ENCODE measurements around the gene ADAMTS17.

Gene ADAMTS17

GRCh38 chr15:100198442-100198841 is 143.3 kb downstream of the ADAMTS17 start:
- DNase-seq (ENCODE audit: low read depth), result no peak

GRCh38 chr15:100196326-100197058 is 145.3 kb downstream of the ADAMTS17 start:
- no peak for DNase-seq (ENCODE audit: low read depth)

- no peak for DNase-seq (ENCODE audit: low read depth)
These were observed 146.8 kb downstream of the ADAMTS17 start for GRCh38 chr15:100194996-100195395.

GRCh38 chr15:100193277-100193860 is 148.4 kb downstream of the ADAMTS17 start:
- DNase-seq (ENCODE audit: low read depth), result no peak

GRCh38 chr15:100192097-100193080 is 149.4 kb downstream of the ADAMTS17 start:
- DNase-seq (ENCODE audit: low read depth), result no peak

- DNase-seq (ENCODE audit: low read depth), result no peak
These were observed 150.6 kb downstream of the ADAMTS17 start for GRCh38 chr15:100191161-100191560.

GRCh38 chr15:100190675-100191074 is 151.1 kb downstream of the ADAMTS17 start:
- DNase-seq (ENCODE audit: low read depth), result no peak

GRCh38 chr15:100189849-100190248 is 151.9 kb downstream of the ADAMTS17 start:
- DNase-seq (ENCODE audit: low read depth), result peak; percentile 4

GRCh38 chr15:100189319-100189718 is 152.5 kb downstream of the ADAMTS17 start:
- no peak for DNase-seq (ENCODE audit: low read depth)

GRCh38 chr15:100187677-100188076 is 154.1 kb downstream of the ADAMTS17 start:
- DNase-seq (ENCODE audit: low read depth), result no peak

GRCh38 chr15:100186960-100187359 is 154.8 kb downstream of the ADAMTS17 start:
- DNase-seq (ENCODE audit: low read depth), result no peak

GRCh38 chr15:100186366-100186765 is 155.4 kb downstream of the ADAMTS17 start:
- no peak for DNase-seq (ENCODE audit: low read depth)

- no peak for DNase-seq (ENCODE audit: low read depth)
These were observed 157.8 kb downstream of the ADAMTS17 start for GRCh38 chr15:100183921-100184495.

- no peak for DNase-seq (ENCODE audit: low read depth)
These were observed 160.9 kb downstream of the ADAMTS17 start for GRCh38 chr15:100180921-100181320.

GRCh38 chr15:100175406-100176114 is 166.2 kb downstream of the ADAMTS17 start:
- DNase-seq (ENCODE audit: low read depth), result no peak

- no peak for DNase-seq (ENCODE audit: low read depth)
These were observed 166.9 kb downstream of the ADAMTS17 start for GRCh38 chr15:100174904-100175275.

- no peak for DNase-seq (ENCODE audit: low read depth)
These were observed 167.4 kb downstream of the ADAMTS17 start for GRCh38 chr15:100174159-100174903.

- DNase-seq (ENCODE audit: low read depth), result no peak
These were observed 169.3 kb downstream of the ADAMTS17 start for GRCh38 chr15:100172356-100173024.

GRCh38 chr15:100171411-100171810 is 170.4 kb downstream of the ADAMTS17 start:
- no peak for DNase-seq (ENCODE audit: low read depth)

All from ELR (cell line).